Right lobe of liver (tissue), 6 donors: ENCODE results near the gene EFCAB3. TPM values are rescaled to one million over a fixed set of nuclear protein-coding genes. Genes with fewer than 3 reads are reported as not detected.
"Not testable (repeated sequence)": the region's sequence is repeated elsewhere in the genome, so short reads cannot be mapped to it uniquely, and the experiment has no call there.

Experiments used
- ATAC-seq, 4 donors: fragments of 200-7000 bp; cut with Tn5 transposase; one replicate each; pipeline ENCODE4 v1.9.1; 2020; ENCODE audit warnings: mild to moderate bottlenecking in 4 of 4, moderate library complexity in 4 of 4
- DNase-seq, 3 donors: peaks; one replicate each; pipeline ENCODE4 v3.0.0-alpha.2; 2020
- H3K27ac ChIP-seq, 3 donors: fragments of 200-600 bp; one replicate each; pipeline ENCODE4 v1.8.0; 2022
- H3K27me3 ChIP-seq, 2 donors: fragments of 200-600 bp; one replicate each; pipeline ENCODE4 v1.8.0; 2022
- H3K36me3 ChIP-seq, 4 donors: fragments of 200-600 bp; sonication (generic) in 1 of 4; one replicate each; pipeline versions ENCODE4 v1.5.1 to v1.8.0; 2017 to 2022; ENCODE audit warnings: control low read depth in 1 of 4
- H3K4me1 ChIP-seq, 4 donors: fragments of 200-600 bp; sonication (generic) in 1 of 4; one replicate each; pipeline versions ENCODE4 v1.5.1 to v1.8.0; 2017 to 2022; ENCODE audit warnings: control low read depth in 1 of 4
- H3K4me3 ChIP-seq, 3 donors: fragments of 200-600 bp; one replicate each; pipeline ENCODE4 v1.8.0; 2022
- H3K9me3 ChIP-seq, 4 donors: fragments of 200-600 bp; sonication (generic) in 1 of 4; one replicate each; pipeline versions ENCODE4 v1.5.1 to v1.8.0; 2017 to 2022; ENCODE audit warnings: control low read depth in 1 of 4
- CTCF ChIP-seq, 4 donors: fragments of 200-600 bp in 3 of 4; fragments of 450-650 bp in 1 of 4; IDR thresholded peaks; one replicate each; pipeline versions ENCODE4 v1.5.1 to v1.8.0; 2016 to 2022; ENCODE audit warnings: antibody characterized with exemption in 4 of 4, mild to moderate bottlenecking in 2 of 4
- POLR2A ChIP-seq: fragments of 450-650 bp; IDR thresholded peaks from one replicate; pipeline ENCODE4 v1.6.1; 2017; ENCODE audit warnings: antibody characterized with exemption, mild to moderate bottlenecking
- WGBS: methylation state at CpG from one replicate; pipeline ENCODE4 v1.1.6; 2018; ENCODE audit warnings: low coverage, low lambda C conversion rate; ENCODE audit not compliant: insufficient coverage; ENCODE audit errors: missing lambda C conversion rate; 5-methylcytosine and 5-hydroxymethylcytosine counted together
- intact Hi-C, 2 donors: fragments of 100-400 bp; cut with DNase I; formaldehyde crosslinking; loops; one replicate each; pipeline versions ENCODE4 v1.11.2 to v1.14.1; 2022
- small RNA-seq, 2 experiments: library from RNA; depleted of rRNA; stranded (forward); fragments of <200 nt; gene quantifications; one replicate each; pipeline ENCODE3, GENCODE V24; 2016
- total RNA-seq, 6 experiments: library from RNA; depleted of rRNA in 2 of 6; stranded (reverse); fragments of >200 nt in 2 of 6; fragmentation: NEBNext Ultra II Directional in 3 of 6; extraction: Animal tissue kit (Norgen Biotek cat#: 25700) in 3 of 6; gene quantifications; one replicate each; pipeline versions ENCODE4 v1.1.0 to v1.2.4, GENCODE V29; 2016 to 2023
- donor health status: DM: no; HTN: yes; CAD: no.
- donor health status: DM: no; HTN: no; CAD: no.
- donor health status: DM: no; HTN: no; CAD: no.
- donor health status: DM: no; HTN: yes; CAD: no.
- donor health status: DM: no; HTN: yes; CAD: no.

EFCAB3 gene
- total RNA-seq, 6 experiments from 2014 or later, result not detected

- H3K27ac ChIP-seq, intact Hi-C loops: not testable (repeated sequence)
- WGBS, result 67% methylated on average over 3 of the region's 3 CpGs
These were observed 73.8 kb downstream of the EFCAB3 start for GRCh38 chr17:62454111-62454510.

GRCh38 chr17:62456016-62456415 lies 75.7 kb downstream of the EFCAB3 start:
- H3K36me3 ChIP-seq, result no peaks in the 10 kb centered on the region
- TF ChIP-seq POLR2A (no peak), CTCF (IDR thresholded peaks at IDR 0.05) (no peak)
- H3K9me3 ChIP-seq, result no peaks in the 10 kb centered on the region
- H3K4me3 ChIP-seq, result no peak overlapping the region
- no peak for ATAC-seq
- WGBS, result 90% methylated on average over 3 of the region's 7 CpGs
- no peaks in the 10 kb centered on the region for H3K4me1 ChIP-seq
- no peak overlapping the region for H3K27ac ChIP-seq
- no peaks in the 10 kb centered on the region for H3K27me3 ChIP-seq
- intact Hi-C loops, result no loop called here
- no peak for DNase-seq

More at GRCh38 chr17:62454111-62454510, 73.8 kb downstream of the EFCAB3 start:
- not testable (repeated sequence) for H3K4me3 ChIP-seq, DNase-seq, H3K36me3 ChIP-seq, ATAC-seq, H3K9me3 ChIP-seq, H3K27me3 ChIP-seq, H3K4me1 ChIP-seq

GRCh38 chr17:62458483-62458882 lies 78.1 kb downstream of the EFCAB3 start:
- ATAC-seq, intact Hi-C loops, H3K27ac ChIP-seq, H3K4me1 ChIP-seq, H3K36me3 ChIP-seq, H3K4me3 ChIP-seq, H3K9me3 ChIP-seq, H3K27me3 ChIP-seq, DNase-seq: not testable (repeated sequence)
- WGBS, result 73% methylated on average over 10 of the region's 10 CpGs

GRCh38 chr17:62464422-62464821 lies 84.1 kb downstream of the EFCAB3 start:
- H3K4me3 ChIP-seq, H3K9me3 ChIP-seq, H3K36me3 ChIP-seq, H3K27ac ChIP-seq, DNase-seq, H3K4me1 ChIP-seq, intact Hi-C loops, ATAC-seq, H3K27me3 ChIP-seq: not testable (repeated sequence)
- WGBS, result 71% methylated on average over 3 of the region's 3 CpGs

- H3K36me3 ChIP-seq, H3K9me3 ChIP-seq, H3K27ac ChIP-seq, ATAC-seq, H3K4me3 ChIP-seq, intact Hi-C loops, H3K4me1 ChIP-seq, DNase-seq, H3K27me3 ChIP-seq: not testable (repeated sequence)
- WGBS, result no CpG with 5 or more reads among the region's 7 CpGs
These were observed 84.9 kb downstream of the EFCAB3 start for GRCh38 chr17:62465271-62465670.

Small RNAs within 50 kb of the gene (small RNA-seq; reads per million reads assigned to genes)
- 0 reads per million in 2 experiments for gene RNU7-52P

Other genes starting within 250 kb of the EFCAB3 start
- 10 to 100 TPM in 1 of 6 experiments, 1 to 10 TPM in 5; 8.0 to 12.1 (median 9.3) TPM for gene METTL2A, start 43.3 kb downstream of the EFCAB3 start, total RNA-seq
- gene TLK2, start 98.3 kb downstream of the EFCAB3 start, total RNA-seq, result 10 to 100 TPM; 11.6 to 13.8 (median 12.6) TPM
- 1 to 10 TPM; 1.7 to 7.4 (median 3.8) TPM for gene MRC2, start 247.1 kb downstream of the EFCAB3 start, total RNA-seq